Dendritic cell treated with granulocyte-macrophage colony-stimulating factor and Interleukin-4, amounts not matched to agents 40 ng/mL and 50 ng/mL, for 4 days (primary cell): Measurements from ENCODE around the gene SSR4.

Experiments
- H3K27ac Mint-ChIP-seq: one replicate; pipeline ENCODE4 v1.8.0; 2022; ENCODE audit warnings: mild to moderate bottlenecking, mixed read lengths
- H3K27me3 Mint-ChIP-seq: one replicate; pipeline ENCODE4 v1.8.0; 2022; ENCODE audit warnings: mild to moderate bottlenecking, mixed read lengths
- H3K36me3 Mint-ChIP-seq: one replicate; pipeline ENCODE4 v1.8.0; 2022; ENCODE audit warnings: low read depth, mixed read lengths
- H3K4me1 Mint-ChIP-seq: one replicate; pipeline ENCODE4 v1.8.0; 2022; ENCODE audit warnings: low read depth, mixed read lengths
- H3K4me3 Mint-ChIP-seq: one replicate; pipeline ENCODE4 v1.8.0; 2022; ENCODE audit warnings: mild to moderate bottlenecking, moderate library complexity, mixed read lengths
- H3K9me3 Mint-ChIP-seq: one replicate; pipeline ENCODE4 v1.8.0; 2022; ENCODE audit warnings: mixed read lengths
- intact Hi-C: fragments of 100-400 bp; cut with micrococcal nuclease; formaldehyde crosslinking; loops from one replicate; pipeline ENCODE4 v1.15.0; 2022

Gene SSR4

DNA sequence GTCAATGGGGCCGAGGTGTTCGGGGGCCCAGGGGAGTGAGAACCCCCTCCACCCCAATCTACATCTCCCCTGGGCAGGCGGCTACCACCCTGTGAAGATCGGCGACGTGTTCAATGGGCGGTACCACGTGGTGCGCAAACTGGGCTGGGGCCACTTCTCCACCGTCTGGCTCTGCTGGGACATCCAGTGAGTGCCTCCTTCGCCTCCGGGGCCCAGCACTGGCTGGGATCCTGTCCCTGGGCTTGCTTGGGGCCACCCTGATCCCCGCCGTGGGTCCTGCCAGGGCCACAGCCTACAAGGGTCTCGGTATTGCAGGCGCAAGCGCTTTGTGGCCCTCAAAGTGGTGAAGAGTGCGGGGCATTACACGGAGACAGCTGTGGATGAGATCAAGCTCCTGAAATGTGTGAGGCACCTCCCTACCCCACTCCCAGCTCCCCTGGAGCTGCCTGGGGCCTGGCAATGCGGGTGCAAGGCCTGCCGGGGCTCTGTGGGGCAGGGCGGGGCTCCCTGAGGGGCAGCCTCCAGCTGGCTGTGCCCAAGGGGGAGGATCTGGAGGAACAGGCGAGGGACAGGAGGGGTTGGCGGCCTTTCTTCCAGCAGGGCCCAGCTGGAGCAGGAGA, 12.9 kb upstream of the SSR4 start:
- peaks cover 42% of the 10 kb centered on the region for H3K36me3 Mint-ChIP-seq
- intact Hi-C loops = no loop called here
- peaks cover 7% of the 10 kb centered on the region for H3K4me1 Mint-ChIP-seq
- H3K27me3 Mint-ChIP-seq = peaks cover 37% of the 10 kb centered on the region
- H3K9me3 Mint-ChIP-seq = no peaks in the 10 kb centered on the region
- no peak overlapping the region for H3K4me3 Mint-ChIP-seq
- H3K27ac Mint-ChIP-seq = no peak overlapping the region

DNA sequence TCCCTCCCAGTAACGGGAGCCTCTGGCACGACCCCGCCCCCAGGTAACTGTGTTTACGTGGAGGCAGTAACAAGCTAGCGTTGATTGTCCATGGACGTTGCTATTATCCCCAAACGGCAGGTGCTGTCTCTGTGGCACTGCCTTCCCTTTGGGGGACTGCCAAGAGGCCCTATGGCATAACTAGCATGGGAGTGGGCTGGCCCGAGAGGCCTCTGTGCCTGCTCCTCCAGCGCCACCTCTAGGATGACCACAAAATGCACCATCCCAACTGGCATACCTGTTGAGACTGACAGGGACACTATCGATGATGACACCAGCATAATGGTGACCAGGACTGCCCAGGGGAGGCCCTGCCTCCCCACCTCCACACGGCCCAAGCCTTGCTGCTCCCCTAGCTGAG, 12.2 kb upstream of the SSR4 start:
- peaks cover 49% of the 10 kb centered on the region for H3K36me3 Mint-ChIP-seq
- intact Hi-C loops = no loop called here
- no peaks in the 10 kb centered on the region for H3K9me3 Mint-ChIP-seq
- peaks cover 7% of the 10 kb centered on the region for H3K4me1 Mint-ChIP-seq
- H3K4me3 Mint-ChIP-seq = no peak overlapping the region
- peaks cover 37% of the 10 kb centered on the region for H3K27me3 Mint-ChIP-seq
- no peak overlapping the region for H3K27ac Mint-ChIP-seq

DNA sequence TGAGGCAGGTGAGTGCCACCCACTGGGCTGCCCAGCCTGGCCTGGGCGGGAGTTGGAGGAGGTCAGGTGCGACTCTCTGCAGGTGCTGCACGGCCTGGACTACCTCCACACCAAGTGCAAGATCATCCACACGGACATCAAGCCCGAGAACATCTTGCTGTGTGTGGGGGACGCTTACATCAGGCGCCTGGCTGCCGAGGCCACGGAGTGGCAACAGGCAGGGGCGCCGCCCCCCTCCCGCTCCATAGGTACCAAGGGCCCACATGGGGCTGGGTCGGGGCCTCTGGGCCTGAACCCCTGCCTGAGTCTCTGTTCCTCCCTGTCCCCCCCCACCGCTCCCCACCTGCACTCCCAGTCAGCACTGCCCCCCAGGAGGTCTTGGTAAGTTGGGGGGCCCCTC, 11.6 kb upstream of the SSR4 start:
- peaks cover 54% of the 10 kb centered on the region for H3K36me3 Mint-ChIP-seq
- intact Hi-C loops = no loop called here
- H3K9me3 Mint-ChIP-seq = no peaks in the 10 kb centered on the region
- H3K27ac Mint-ChIP-seq = no peak overlapping the region
- H3K27me3 Mint-ChIP-seq = peaks cover 37% of the 10 kb centered on the region
- peaks cover 7% of the 10 kb centered on the region for H3K4me1 Mint-ChIP-seq
- no peak overlapping the region for H3K4me3 Mint-ChIP-seq

DNA sequence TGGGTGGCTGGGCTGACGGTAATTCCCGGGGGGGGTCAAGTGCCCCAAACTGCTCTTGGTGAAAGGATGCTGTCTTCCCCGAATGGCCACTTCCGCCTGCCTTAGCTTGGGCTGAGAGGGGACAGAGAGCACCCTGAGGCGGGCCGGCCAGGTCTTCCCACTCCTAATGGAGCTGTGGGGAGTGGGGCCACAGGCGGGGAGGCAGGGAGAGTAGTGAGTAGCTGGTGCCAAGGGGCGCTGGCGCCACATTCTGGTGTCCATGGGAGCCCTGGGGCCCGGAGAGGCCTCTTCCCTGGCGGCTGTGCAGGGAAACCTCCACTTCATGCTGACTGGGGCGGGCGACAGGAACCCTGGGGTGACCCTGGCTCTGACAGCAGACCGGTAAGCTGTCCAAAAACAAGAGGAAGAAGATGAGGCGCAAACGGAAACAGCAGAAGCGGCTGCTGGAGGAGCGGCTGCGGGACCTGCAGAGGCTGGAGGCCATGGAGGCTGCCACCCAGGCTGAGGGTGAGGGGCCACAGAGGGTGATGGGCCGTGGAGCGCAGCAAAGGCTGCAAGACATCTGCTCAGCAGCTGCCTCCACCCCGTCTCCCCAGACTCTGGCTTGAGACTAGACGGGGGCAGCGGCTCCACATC, 11.0 kb upstream of the SSR4 start:
- peaks cover 7% of the 10 kb centered on the region for H3K4me1 Mint-ChIP-seq
- intact Hi-C loops = no loop called here
- peaks cover 61% of the 10 kb centered on the region for H3K36me3 Mint-ChIP-seq
- H3K9me3 Mint-ChIP-seq = no peaks in the 10 kb centered on the region
- H3K27ac Mint-ChIP-seq = no peak overlapping the region
- peaks cover 32% of the 10 kb centered on the region for H3K27me3 Mint-ChIP-seq
- no peak overlapping the region for H3K4me3 Mint-ChIP-seq

DNA sequence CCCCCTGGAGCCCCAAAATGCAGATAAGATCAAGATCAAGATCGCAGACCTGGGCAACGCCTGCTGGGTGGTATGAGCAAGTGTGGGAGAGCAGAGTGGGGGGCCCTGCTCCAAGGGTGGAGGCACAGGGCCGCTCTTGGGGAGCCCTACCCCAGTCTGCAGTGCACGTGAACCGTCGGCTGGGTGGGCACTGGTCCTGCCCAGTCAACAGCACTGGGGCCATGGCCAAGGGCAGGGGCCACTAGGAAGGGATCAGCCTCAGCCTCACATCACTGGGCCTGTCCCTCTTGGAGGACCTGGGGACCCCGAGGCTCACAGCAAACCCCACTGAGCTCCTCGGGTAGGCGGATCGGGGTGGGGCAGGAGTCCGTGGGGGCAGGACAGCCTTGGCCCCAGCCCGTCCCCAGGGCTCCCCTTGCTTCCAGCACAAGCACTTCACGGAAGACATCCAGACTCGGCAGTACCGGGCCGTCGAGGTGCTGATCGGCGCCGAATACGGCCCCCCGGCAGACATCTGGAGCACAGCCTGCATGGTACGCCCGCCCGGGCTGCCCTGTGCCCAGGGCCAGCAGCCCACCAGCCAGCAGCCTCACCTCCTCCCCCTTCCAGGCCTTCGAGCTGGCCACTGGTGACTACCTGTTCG, 10.0 kb upstream of the SSR4 start:
- Mint-ChIP-seq H3K36me3 (peaks cover 70% of the 10 kb centered on the region), H3K27me3 (peaks cover 25% of the 10 kb centered on the region), H3K9me3 (no peaks in the 10 kb centered on the region), H3K4me3 (no peak overlapping the region), H3K27ac (no peak overlapping the region), H3K4me1 (peaks cover 7% of the 10 kb centered on the region)
- intact Hi-C loops = no loop called here

DNA sequence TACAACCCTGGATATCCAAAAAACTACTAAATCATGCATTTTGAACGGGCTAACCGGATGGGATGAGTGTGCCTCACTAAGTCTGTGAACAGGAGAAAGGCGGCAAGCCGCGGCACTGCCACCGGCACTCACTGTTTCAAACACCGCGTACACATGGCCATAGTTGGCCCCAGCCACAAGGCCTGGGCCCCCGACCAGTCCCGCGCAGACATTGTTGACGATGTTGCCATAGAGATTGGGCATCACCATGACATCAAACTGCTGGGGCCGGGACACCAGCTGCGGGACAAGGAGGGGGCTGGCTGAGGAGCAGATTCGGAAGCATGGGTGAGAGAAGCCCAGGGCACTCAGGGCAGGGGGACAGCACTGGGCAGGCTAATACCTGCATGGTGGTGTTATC, 7.8 kb upstream of the SSR4 start:
- no peaks in the 10 kb centered on the region for H3K9me3 Mint-ChIP-seq

DNA sequence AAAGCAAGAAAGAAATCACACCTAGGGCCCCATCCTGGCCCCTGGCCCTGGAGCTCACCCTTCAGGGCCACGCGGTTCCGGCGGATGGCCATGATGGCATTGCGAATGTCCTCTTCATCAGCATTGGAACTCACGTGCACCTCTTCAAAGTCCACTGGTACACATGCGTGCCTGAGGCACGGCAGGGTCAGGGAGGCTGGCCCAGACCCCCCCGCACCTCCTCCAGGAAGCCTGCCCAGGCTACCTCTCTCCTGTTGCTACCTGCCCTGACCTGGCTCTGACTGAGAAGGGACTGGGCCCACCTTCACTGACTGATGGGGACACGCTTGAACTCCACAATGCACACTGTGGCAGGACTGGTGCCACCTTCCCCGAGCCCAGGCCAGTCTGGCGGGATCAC, 4.8 kb upstream of the SSR4 start:
- H3K4me1 Mint-ChIP-seq = peaks cover 8% of the 10 kb centered on the region
- H3K9me3 Mint-ChIP-seq = no peaks in the 10 kb centered on the region

More for the DNA sequence above, 7.8 kb upstream of the SSR4 start:
- intact Hi-C loops = no loop called here
- no peak overlapping the region for H3K4me3 Mint-ChIP-seq
- H3K36me3 Mint-ChIP-seq = peaks cover 92% of the 10 kb centered on the region
- H3K4me1 Mint-ChIP-seq = no peaks in the 10 kb centered on the region
- no peak overlapping the region for H3K27ac Mint-ChIP-seq
- H3K27me3 Mint-ChIP-seq = peaks cover 9% of the 10 kb centered on the region

DNA sequence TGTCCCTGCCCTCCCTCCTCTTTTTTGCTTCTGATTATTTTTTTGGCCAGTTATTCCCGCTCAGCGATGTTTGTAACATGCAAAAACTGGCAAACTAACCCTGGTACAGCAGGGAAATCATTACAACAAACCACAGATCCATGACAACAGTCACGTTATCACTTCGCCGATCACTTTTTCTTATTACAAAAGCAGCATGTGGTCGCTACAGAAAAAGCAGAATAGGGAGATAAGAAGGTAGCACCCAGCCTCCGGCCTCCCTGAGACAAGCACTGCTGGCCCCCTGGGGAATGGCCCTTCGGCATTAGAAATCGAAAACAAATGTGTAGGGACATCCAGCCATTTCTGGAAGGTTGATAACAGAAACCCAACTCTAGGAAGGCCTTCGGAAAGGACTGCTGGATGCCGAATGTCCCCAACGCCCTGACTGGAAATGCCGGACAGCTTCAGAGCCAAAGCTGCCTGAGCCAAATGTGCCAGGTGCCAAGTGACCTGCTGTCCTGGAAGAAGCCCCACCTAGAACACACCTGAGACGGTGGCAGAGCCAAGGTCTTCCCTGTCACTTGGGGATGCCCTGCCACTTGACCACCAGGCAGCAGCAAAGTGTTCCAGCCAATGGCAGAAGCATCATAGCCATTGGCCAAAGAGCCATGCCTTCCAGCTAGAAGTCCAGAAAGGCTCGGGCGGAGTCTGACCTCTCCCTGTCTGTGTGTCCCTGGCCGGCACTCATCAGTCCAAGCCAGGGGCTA, 3.2 kb upstream of the SSR4 start:
- Mint-ChIP-seq H3K27me3 (no peaks in the 10 kb centered on the region), H3K4me3 (no peak overlapping the region), H3K4me1 (peaks cover 24% of the 10 kb centered on the region), H3K9me3 (no peaks in the 10 kb centered on the region), H3K27ac (no peak overlapping the region), H3K36me3 (peaks cover 83% of the 10 kb centered on the region)
- intact Hi-C loops = no loop called here

More for the DNA sequence above, 4.8 kb upstream of the SSR4 start:
- H3K4me3 Mint-ChIP-seq = no peak overlapping the region
- no peaks in the 10 kb centered on the region for H3K27me3 Mint-ChIP-seq
- intact Hi-C loops = no loop called here
- H3K27ac Mint-ChIP-seq = no peak overlapping the region
- H3K36me3 Mint-ChIP-seq = peaks cover 88% of the 10 kb centered on the region

DNA sequence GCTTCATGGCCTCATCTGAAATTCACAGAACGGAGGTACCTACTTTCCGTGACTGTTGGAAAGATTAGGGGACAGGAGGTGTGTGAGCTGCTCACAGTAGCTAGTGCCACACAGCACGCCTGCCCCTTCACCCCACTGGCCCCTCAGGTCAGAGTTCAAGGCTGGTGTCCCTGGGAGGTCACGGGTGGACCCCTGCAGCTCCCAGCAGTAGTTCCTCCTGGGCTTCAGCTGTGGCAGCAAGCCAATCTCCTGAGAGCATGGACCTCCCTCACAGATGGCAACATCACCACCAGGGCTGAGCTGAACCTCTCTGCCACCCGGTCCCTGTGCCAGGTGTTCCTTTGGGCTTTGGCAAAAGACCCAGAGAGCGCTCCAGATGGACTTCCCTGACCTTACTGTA, 2.1 kb upstream of the SSR4 start:
- Mint-ChIP-seq H3K36me3 (peaks cover 83% of the 10 kb centered on the region), H3K27ac (peak overlapping the region; percentile 89), H3K9me3 (no peaks in the 10 kb centered on the region), H3K4me1 (peaks cover 27% of the 10 kb centered on the region), H3K4me3 (no peak overlapping the region), H3K27me3 (no peaks in the 10 kb centered on the region)
- intact Hi-C loops = no loop called here

DNA sequence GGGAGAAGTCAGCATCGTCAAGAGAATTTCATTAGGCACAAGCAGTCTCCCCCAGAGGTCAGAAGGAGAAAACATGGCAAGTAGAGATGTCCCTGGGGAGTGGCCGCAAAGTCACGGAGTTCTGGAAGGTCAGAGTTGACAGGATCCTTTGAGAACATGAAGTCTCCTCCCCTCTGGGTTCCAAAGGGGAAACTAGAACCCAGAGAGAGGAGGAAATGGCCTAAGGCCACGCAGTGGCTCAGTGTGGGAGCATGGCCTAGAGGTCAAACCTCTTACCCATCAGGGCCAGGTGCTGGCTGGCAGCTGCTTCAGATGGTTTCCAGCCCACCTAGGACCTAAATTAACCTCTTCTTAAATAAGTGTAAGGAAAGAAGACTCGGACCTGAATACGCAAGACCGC, 1.2 kb upstream of the SSR4 start:
- peaks cover 83% of the 10 kb centered on the region for H3K36me3 Mint-ChIP-seq
- no peaks in the 10 kb centered on the region for H3K27me3 Mint-ChIP-seq
- no peaks in the 10 kb centered on the region for H3K9me3 Mint-ChIP-seq
- H3K4me1 Mint-ChIP-seq = peaks cover 27% of the 10 kb centered on the region
- intact Hi-C loops = no loop called here
- peak overlapping the region; percentile 93 for H3K4me3 Mint-ChIP-seq
- H3K27ac Mint-ChIP-seq = peak overlapping the region; percentile 89

DNA sequence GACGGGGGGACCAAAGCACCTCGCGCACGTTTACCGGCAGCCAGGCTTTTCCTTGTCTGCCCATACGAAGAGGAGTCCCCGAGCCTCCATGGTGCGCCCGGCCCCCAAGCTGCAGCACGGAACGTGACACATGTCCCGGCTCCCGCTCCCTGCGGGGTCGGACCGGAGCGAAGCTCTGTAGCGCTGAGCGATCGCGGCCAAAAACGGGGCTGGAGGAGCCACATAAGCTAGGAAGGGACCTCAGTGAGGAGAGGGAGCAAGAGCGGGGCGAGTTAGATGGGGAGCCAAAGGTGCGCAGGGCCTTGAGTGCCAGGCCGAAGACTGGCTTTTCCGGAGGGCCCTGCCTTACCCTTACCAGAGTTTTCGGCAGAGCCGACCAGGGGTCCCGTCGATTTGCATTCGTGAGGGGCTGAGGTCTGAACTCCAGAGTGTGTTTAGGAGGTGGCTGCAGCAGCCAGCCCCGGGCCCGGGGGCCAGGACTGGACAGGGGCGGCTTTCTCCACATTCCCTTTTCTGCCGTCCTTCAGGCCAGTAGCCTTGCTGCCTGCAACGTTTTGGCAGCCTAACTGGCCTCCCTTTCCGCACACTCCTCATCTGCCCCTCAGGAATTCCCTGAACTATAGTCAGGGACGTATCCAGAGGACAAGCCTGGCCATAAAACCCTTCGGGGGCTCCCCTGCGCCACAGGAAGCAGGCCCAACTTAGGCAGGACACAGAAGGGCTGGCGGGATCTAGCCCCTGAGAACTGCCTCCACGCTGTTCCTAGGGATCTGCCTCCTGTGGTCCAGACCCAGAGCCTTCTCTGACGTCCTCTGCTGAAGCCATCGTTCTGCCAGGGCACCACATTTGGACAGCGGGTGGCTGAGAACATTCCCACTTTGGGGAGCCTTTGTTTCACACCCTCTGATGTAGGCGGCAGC, 689 bp downstream of the SSR4 start:
- Mint-ChIP-seq H3K4me1 (peaks cover 27% of the 10 kb centered on the region), H3K27ac (peak overlapping the region; percentile 89), H3K27me3 (no peaks in the 10 kb centered on the region), H3K36me3 (peaks cover 80% of the 10 kb centered on the region), H3K9me3 (no peaks in the 10 kb centered on the region), H3K4me3 (peak overlapping the region; percentile 93)
- intact Hi-C loops = loop anchor here (1.0 kb wide), 1 partner anchor 130 kb away; no protein-coding TSS in a partner anchor

DNA sequence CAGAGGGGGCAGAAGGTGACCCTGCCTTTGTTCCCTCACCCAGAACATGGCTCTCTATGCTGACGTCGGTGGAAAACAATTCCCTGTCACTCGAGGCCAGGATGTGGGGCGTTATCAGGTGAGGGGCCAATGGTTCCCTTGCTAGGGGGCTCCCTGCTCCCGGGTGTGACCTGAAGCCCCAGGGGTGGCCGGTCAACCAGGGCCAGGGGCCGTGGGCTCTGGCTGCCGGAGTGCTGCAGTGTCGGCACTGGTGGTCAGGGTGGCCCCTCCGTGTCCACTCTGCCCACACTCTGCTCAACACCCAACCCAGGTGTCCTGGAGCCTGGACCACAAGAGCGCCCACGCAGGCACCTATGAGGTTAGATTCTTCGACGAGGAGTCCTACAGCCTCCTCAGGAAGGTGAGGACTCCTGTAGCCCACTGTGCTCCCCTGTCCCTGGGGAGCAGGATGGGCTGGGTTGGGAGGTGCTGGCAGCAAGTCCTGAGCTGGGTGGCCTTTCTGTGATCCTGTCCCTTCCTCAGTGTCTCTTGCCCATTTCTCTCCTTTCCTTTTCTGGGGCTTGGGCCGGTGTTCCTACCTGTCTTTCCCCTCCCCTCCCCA, 3.0 kb downstream of the SSR4 start:
- intact Hi-C loops = no loop called here
- Mint-ChIP-seq H3K36me3 (peaks cover 58% of the 10 kb centered on the region), H3K27me3 (peaks cover 7% of the 10 kb centered on the region), H3K4me1 (peaks cover 27% of the 10 kb centered on the region), H3K4me3 (no peak overlapping the region), H3K9me3 (no peaks in the 10 kb centered on the region), H3K27ac (no peak overlapping the region)

DNA sequence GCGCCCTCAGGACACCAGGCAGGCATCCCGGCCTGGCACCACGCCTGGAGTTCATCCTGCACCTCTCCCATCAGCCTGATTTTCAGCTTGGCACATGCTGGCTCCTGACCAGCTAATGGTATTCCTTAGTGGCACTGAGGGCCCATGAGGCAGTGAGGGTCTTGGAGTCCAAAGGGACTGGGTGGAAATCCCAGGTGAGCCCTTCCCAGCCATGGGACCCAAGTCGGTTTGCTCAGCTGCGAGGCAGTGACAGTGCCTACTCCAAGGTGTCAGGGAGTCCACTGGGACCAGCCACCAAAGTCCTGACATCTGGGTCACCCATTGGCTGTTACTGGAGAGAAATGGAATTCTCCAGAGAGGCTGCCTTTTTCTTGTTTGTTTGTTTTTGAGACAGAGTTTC, 4.9 kb downstream of the SSR4 start:
- Mint-ChIP-seq H3K36me3 (peaks cover 47% of the 10 kb centered on the region), H3K27me3 (peaks cover 16% of the 10 kb centered on the region), H3K4me1 (peaks cover 20% of the 10 kb centered on the region), H3K27ac (no peak overlapping the region), H3K4me3 (no peak overlapping the region), H3K9me3 (no peaks in the 10 kb centered on the region)
- intact Hi-C loops = no loop called here
